ENCODE results near the gene CLEC2L.

GRCh38 chr7:139542308-139543151 lies 19.0 kb downstream of the CLEC2L start:
- TF ChIP-seq BRCA1 (IDR thresholded peaks at IDR 0.05; ENCODE audit: low read depth, low read length) (no peak), JUN (IDR thresholded peaks at IDR 0.05; ENCODE audit: low read depth, low read length) (no peak), MAFK (IDR thresholded peaks at IDR 0.05; ENCODE audit: low read depth, low read length) (no peak), SP1 (IDR thresholded peaks at IDR 0.05; ENCODE audit: low read depth, low read length) (no peak), RNF2 (IDR thresholded peaks at IDR 0.05; ENCODE audit: borderline replicate concordance, low read depth, low read length, missing control alignments, poor library complexity, severe bottlenecking) (no peak), GABPA (IDR thresholded peaks at IDR 0.05; ENCODE audit: borderline replicate concordance, insufficient read depth, low read length) (no peak)

Measured in H1 (cell line).